Activated naive CD8-positive, alpha-beta T cell treated with anti-CD3 and anti-CD28 coated beads for 36 hours (primary cell): ENCODE results near the gene USP24. TPM values are rescaled to one million over a fixed set of nuclear protein-coding genes. Genes with fewer than 3 reads are reported as not detected.
"Not testable (repeated sequence)": the region's sequence is repeated elsewhere in the genome, so short reads cannot be mapped to it uniquely, and the experiment has no call there.

Experiments used
- DNase-seq: peaks from one replicate; pipeline ENCODE4 v3.0.0; 2021
- H3K27ac Mint-ChIP-seq: one replicate; pipeline ENCODE4 v1.8.0; 2022; ENCODE audit warnings: mild to moderate bottlenecking, moderate library complexity, mixed read lengths
- H3K27me3 Mint-ChIP-seq: one replicate; pipeline ENCODE4 v1.8.0; 2022; ENCODE audit warnings: mild to moderate bottlenecking, mixed read lengths
- H3K36me3 Mint-ChIP-seq: one replicate; pipeline ENCODE4 v1.8.0; 2021; ENCODE audit warnings: mild to moderate bottlenecking, mixed read lengths
- H3K4me1 Mint-ChIP-seq: one replicate; pipeline ENCODE4 v1.8.0; 2021; ENCODE audit warnings: mixed read lengths
- H3K4me3 Mint-ChIP-seq: one replicate; pipeline ENCODE4 v1.8.0; 2022; ENCODE audit warnings: mild to moderate bottlenecking, moderate library complexity, mixed read lengths
- H3K9me3 Mint-ChIP-seq: one replicate; pipeline ENCODE4 v1.8.0; 2022; ENCODE audit warnings: mixed read lengths
- total RNA-seq, 2 experiments: library from RNA; stranded (reverse); gene quantifications; one replicate each; pipeline ENCODE4 v1.2.3, GENCODE V29; 2021

USP24 gene
- total RNA-seq, 2 experiments from 2014 or later = 44.4 to 51.2 TPM

DNA sequence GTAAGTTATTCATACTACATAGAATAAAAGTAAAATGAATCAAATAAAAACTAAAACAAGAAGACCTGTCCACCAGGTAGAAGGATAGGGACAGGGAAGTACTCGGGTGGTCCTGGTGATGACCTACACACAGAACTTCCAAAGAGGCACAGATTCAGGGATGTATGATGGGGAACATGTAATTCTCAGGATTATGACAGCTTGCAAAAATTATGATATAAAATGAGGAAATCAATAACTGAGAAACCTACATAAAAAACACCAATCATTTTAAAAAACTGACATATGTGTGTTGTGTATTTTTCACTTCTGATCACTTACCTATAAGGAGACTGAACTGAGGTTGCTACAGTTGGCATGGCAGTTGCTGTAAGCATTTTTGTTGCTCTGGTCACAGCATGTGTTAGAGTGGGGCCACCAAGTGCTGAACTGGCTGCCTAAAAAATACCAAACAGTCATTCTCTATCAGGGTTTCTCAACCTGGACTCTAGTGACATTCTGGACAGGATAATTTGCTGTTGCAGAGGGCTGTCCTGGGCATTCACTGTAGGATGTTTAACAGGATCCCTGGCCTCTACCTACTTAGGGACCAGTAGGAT, 73.8 kb downstream of the USP24 start:
- H3K36me3 Mint-ChIP-seq = peaks cover 18% of the 10 kb centered on the region
- no peak overlapping the region for H3K4me3 Mint-ChIP-seq
- no peaks in the 10 kb centered on the region for H3K27me3 Mint-ChIP-seq
- H3K4me1 Mint-ChIP-seq = peaks cover 7% of the 10 kb centered on the region
- peak overlapping the region; percentile 57 for H3K27ac Mint-ChIP-seq
- no peak for DNase-seq
- no peaks in the 10 kb centered on the region for H3K9me3 Mint-ChIP-seq

DNA sequence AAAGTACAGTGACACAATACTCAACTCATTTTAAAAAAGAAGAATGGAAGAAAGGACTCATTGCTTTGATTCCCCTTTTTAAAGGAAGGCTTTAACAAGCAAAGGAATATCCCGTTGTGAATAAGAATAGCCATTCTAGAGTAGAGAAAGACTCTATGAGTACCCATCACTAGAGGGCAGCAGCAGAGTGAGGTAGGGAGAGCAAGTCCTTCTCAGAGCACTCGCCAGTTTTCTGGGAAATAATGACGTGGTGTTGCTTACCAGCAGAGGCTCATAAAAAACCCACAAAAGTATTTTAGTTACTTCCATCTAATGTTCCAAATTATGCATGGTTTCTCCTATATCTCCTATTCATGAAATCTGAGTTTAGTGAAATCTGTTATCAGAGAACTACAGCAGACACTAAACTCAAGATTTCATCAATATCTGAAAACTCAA, 74.6 kb downstream of the USP24 start:
- DNase-seq = peak; percentile 64
- Mint-ChIP-seq H3K4me1 (peaks cover 7% of the 10 kb centered on the region), H3K27me3 (no peaks in the 10 kb centered on the region), H3K27ac (peak overlapping the region; percentile 59), H3K9me3 (no peaks in the 10 kb centered on the region), H3K4me3 (peak overlapping the region; percentile 25), H3K36me3 (peaks cover 18% of the 10 kb centered on the region)

DNA sequence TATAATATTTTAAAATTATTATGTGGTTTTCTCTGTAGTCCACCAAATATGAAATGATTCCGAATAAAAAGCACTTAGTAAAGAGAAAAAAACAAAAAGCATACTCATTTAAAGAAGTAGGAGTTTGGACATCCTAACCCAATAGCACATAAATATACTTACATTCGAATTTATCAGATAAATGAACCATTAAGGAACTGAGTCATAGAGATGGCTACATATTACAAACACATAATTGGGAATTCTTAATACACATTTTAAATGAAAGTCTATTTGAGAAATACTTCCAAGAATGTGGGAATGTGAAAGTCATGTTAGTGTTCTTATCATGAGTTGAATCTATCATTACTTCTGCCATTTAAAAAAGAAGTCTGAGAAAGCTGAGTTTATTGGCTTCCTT, 75.0 kb downstream of the USP24 start:
- no peaks in the 10 kb centered on the region for H3K9me3 Mint-ChIP-seq
- H3K4me1 Mint-ChIP-seq = peaks cover 7% of the 10 kb centered on the region
- no peak overlapping the region for H3K4me3 Mint-ChIP-seq
- no peak for DNase-seq
- no peaks in the 10 kb centered on the region for H3K27me3 Mint-ChIP-seq
- no peak overlapping the region for H3K27ac Mint-ChIP-seq
- H3K36me3 Mint-ChIP-seq = peaks cover 15% of the 10 kb centered on the region

DNA sequence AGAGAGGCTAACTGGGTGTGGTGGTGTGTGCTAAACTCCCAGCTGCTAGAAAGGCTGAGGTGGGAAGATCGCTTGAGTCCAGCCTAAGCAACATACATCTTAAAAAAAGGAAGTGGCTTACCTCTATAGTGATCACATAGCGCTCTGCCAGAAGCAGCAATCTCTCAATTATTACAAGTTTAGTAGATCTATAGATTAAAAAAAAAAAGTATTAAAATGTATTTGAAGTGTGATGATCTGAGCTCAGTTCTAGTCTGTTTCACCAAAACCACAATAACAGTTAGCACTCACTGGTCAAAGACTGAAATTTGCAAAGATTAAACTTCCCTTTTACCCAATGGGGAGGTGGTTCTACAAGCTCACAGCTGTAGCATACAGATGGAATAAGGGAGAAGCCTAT, 76.3 kb downstream of the USP24 start:
- Mint-ChIP-seq H3K4me3 (no peak overlapping the region), H3K36me3 (peaks cover 16% of the 10 kb centered on the region), H3K27ac (no peak overlapping the region), H3K4me1 (peaks cover 7% of the 10 kb centered on the region), H3K9me3 (no peaks in the 10 kb centered on the region), H3K27me3 (no peaks in the 10 kb centered on the region)
- DNase-seq = no peak

DNA sequence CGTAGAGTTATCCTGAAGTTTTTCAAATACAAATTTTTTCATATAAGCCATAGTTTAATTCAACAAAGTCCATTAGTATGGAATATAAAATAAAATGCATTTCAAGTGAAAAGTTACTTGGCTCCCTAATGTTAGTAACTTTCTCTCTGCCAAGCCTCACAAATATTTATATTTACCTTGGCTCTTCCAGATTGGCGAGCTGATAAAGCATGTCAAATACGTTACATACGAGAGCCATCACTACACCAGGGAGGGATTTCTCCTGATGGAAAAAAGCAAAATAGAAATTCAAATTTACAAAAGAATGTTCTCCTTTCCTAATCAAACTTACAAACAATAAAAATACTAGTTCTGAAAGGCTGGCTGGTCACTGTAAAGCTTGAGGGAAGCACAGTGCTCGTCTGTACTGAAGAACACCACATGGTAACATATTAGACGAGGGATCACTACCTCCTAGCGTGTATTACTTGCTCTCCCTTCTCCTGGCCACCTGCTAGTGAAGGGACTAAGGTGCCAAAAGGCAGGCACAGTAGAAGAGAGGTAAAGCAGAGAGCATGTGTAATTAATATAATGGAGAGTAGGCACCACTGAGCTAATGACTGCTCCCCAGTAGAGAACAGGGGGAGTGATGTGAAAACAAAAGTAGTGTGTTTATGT, 80.9 kb downstream of the USP24 start:
- peaks cover 27% of the 10 kb centered on the region for H3K36me3 Mint-ChIP-seq
- no peak for DNase-seq
- H3K4me1 Mint-ChIP-seq = peaks cover 7% of the 10 kb centered on the region
- H3K27ac Mint-ChIP-seq = no peak overlapping the region
- no peaks in the 10 kb centered on the region for H3K27me3 Mint-ChIP-seq
- H3K9me3 Mint-ChIP-seq = no peaks in the 10 kb centered on the region
- no peak overlapping the region for H3K4me3 Mint-ChIP-seq

DNA sequence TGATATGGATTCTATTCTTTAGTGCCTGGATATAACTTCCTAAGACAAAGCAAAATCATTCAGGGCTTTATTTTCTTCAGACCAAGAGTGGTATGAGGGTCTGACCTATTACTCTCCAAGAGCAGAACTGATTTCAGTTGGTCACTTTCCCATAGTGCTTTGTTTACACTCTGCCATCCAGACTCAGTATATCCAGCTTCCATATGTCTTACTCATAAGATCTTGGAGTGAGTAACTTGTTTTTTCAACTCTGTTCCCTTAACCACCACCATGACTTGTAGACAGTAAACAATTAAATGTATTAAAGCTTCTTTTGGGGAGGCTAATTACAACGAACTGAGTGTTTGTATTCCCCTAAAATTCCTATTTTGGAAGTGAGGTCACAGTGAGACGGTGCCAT, 83.4 kb downstream of the USP24 start:
- DNase-seq = no peak
- H3K27ac Mint-ChIP-seq = no peak overlapping the region
- no peak overlapping the region for H3K4me3 Mint-ChIP-seq
- H3K36me3 Mint-ChIP-seq = peaks cover 38% of the 10 kb centered on the region
- no peaks in the 10 kb centered on the region for H3K27me3 Mint-ChIP-seq
- H3K4me1 Mint-ChIP-seq = peaks cover 16% of the 10 kb centered on the region
- peaks cover 2% of the 10 kb centered on the region for H3K9me3 Mint-ChIP-seq

DNA sequence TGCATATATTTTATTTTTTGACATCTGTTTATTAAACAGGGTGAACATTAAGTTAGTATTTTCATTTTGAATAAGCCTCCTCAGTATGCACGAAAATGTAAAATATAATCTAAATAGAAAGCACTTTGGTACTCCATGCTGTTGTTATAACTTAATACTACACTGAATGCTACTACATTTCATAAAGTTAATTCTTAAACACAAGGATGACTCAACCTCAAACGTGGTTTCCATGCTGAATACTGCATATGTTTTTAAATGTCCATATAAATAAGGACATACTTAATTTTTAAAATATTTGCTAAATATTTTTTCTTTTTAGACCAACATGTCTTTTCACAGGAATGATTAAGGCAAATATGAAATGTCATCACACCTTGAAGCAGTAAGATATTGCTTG, 83.9 kb downstream of the USP24 start:
- peaks cover 2% of the 10 kb centered on the region for H3K9me3 Mint-ChIP-seq
- no peak overlapping the region for H3K27ac Mint-ChIP-seq
- no peak overlapping the region for H3K4me3 Mint-ChIP-seq
- no peaks in the 10 kb centered on the region for H3K27me3 Mint-ChIP-seq
- peaks cover 19% of the 10 kb centered on the region for H3K4me1 Mint-ChIP-seq
- no peak for DNase-seq
- peaks cover 44% of the 10 kb centered on the region for H3K36me3 Mint-ChIP-seq

DNA sequence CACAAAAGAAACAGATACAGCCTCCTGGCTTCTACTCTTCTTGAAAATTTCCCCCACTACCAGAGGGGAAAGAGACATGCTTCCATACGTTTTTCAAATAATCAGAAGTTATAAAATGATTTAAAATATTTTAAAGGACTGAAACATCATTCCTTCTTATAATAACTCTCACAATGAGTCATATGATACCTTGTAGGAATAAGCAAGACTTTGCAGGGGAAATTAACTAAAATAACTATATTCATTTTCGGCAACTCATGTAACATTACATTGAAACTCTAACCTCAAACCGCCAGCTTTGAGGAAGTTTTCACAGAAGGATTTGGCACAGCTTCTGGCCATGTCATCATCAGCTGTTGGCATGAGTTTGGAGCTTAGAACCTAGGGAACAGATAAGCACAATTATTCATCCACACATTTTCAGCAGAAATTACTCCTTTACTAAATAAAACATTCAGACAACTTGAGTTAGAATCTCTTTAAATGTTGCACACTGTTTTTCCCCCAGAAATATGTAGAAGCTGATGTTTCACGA, 85.9 kb downstream of the USP24 start:
- Mint-ChIP-seq H3K4me3 (no peak overlapping the region), H3K36me3 (peaks cover 53% of the 10 kb centered on the region), H3K4me1 (peaks cover 21% of the 10 kb centered on the region), H3K9me3 (peaks cover 2% of the 10 kb centered on the region), H3K27ac (no peak overlapping the region), H3K27me3 (no peaks in the 10 kb centered on the region)
- DNase-seq = no peak

DNA sequence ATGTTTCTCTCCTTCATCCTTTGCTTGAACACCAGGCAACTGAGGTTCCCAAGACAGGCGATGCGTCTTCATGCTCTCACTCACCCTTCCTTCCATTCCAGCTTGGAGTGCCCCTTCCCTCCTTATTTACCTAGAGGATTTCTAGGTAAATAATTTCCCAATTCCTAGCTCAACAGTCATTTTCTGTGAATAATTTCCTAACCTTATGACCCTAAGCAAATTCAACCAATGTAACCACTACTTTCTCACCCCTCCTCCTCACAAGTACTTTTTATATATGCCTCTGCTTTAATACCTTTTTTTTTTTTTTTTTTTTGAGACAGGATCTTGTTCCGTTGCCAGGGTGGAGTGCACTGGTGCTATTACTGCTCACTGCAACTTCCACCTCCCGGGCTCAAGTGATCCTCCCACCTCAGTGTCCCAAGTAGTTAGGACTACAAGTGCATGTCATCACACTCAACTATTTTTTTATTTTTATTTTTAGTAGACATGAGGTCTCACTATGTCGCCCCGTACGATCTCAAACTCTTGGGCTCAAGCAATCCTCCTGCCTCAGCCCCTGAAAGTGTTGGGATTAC, 86.7 kb downstream of the USP24 start:
- Mint-ChIP-seq H3K27ac (peak overlapping the region; percentile 81), H3K9me3 (peaks cover 2% of the 10 kb centered on the region), H3K4me3 (peak overlapping the region; percentile 5), H3K4me1 (peaks cover 21% of the 10 kb centered on the region), H3K36me3 (peaks cover 50% of the 10 kb centered on the region), H3K27me3 (no peaks in the 10 kb centered on the region)
- no peak for DNase-seq

DNA sequence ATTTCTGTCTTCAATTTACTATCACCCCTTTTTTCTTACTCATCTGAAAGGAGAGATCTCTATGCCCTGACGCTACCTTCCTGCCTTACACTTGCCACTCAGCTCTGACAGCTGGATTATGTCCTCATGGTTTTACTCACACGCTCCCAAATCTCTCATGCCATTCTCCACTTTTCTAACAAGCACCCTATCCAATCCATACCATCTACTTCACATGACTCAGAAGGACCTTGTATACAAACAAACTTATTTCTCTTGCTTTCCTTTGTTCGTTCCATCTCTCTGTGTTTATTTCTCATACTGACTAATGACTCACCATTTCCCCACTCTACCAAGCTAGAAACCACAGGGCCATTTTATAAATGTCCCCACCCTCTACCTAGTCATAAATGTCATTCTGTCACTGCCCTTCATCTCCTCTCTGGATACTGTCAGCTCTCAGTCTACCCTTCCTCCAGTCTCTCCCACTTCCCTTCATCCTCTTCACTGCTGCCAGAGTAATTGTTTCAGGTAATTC, 87.3 kb downstream of the USP24 start:
- Mint-ChIP-seq H3K27ac (peak overlapping the region; percentile 81), H3K27me3 (no peaks in the 10 kb centered on the region), H3K9me3 (peaks cover 2% of the 10 kb centered on the region), H3K4me1 (peaks cover 21% of the 10 kb centered on the region), H3K4me3 (peak overlapping the region; percentile 3), H3K36me3 (peaks cover 53% of the 10 kb centered on the region)
- DNase-seq = peak; percentile 8

DNA sequence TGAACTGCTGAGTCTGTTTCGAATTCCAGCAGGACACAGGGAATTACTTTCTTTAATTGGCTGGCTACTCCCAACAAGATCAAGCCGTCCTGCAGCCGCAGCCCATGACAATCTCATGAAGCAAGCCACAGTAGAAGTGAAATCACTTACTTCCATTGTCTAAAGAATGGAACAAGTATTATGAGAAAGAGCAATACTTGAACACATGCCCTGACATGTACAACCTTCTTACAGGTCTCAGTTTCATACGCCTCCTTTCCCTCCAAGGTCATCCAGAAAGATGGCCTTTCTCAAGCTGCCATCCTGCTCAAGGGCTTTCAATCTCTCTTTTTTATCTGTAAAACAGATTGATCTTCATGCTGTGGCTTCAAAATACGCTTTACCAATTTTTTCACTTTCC, 90.7 kb downstream of the USP24 start:
- no peak for DNase-seq
- no peaks in the 10 kb centered on the region for H3K27me3 Mint-ChIP-seq
- H3K9me3 Mint-ChIP-seq = peaks cover 2% of the 10 kb centered on the region
- peaks cover 58% of the 10 kb centered on the region for H3K36me3 Mint-ChIP-seq
- peak overlapping the region; percentile 44 for H3K27ac Mint-ChIP-seq
- H3K4me1 Mint-ChIP-seq = peaks cover 22% of the 10 kb centered on the region
- no peak overlapping the region for H3K4me3 Mint-ChIP-seq

DNA sequence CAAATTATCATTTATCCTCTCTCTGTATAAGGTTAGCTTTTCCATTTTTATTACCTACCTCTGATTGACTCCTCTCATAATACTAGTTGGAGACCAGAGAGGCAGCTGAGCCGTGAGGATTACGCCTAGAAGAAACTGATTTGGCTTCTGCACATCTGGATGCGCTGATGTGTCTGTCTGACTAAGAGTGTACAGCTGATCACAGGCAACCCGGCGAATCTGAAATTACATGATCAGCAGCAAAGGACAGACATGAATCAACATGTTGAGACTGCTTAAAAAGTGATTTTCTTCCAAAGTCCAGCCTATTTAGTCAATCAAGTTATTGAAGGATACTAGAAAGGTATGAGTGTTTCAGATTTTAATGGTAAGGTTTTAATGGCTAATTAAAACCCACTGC, 94.6 kb downstream of the USP24 start:
- Mint-ChIP-seq H3K4me1 (peaks cover 14% of the 10 kb centered on the region), H3K27me3 (no peaks in the 10 kb centered on the region), H3K36me3 (peaks cover 63% of the 10 kb centered on the region), H3K27ac (no peak overlapping the region), H3K4me3 (no peak overlapping the region), H3K9me3 (no peaks in the 10 kb centered on the region)
- no peak for DNase-seq

DNA sequence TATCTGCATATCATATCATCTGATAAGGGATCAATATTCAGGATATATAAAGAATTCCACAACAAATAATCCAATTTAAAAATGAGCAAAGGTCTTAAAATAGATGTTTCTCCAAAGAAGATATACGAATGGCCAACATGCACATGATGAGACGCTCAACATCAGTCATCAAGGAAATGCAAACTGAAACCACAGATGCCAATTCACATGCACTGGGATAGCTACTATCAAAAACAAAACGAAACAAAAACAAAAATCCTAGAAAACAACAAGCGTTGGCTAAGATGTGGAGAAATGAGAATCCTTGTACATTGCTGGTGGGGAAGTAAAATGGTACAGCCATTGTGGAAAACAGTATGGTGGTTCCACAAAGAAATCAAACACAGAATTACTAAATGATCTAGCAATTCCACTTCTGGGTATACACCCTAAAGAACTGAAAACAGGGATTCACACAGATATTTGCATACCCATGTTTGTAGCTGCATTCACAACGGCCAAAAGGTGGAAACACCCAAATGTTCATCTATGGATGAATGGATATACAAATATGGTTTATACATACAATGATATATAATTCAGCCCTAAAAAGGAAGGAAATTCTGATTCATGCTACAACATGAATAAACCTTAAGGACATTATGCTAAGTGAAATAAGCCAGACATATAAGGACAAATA, 96.4 kb downstream of the USP24 start:
- H3K27me3 Mint-ChIP-seq = no peaks in the 10 kb centered on the region
- peaks cover 12% of the 10 kb centered on the region for H3K4me1 Mint-ChIP-seq
- H3K36me3 Mint-ChIP-seq = peaks cover 70% of the 10 kb centered on the region
- DNase-seq = no peak
- H3K9me3 Mint-ChIP-seq = no peaks in the 10 kb centered on the region
- no peak overlapping the region for H3K4me3 Mint-ChIP-seq
- peak overlapping the region; percentile 4 for H3K27ac Mint-ChIP-seq

DNA sequence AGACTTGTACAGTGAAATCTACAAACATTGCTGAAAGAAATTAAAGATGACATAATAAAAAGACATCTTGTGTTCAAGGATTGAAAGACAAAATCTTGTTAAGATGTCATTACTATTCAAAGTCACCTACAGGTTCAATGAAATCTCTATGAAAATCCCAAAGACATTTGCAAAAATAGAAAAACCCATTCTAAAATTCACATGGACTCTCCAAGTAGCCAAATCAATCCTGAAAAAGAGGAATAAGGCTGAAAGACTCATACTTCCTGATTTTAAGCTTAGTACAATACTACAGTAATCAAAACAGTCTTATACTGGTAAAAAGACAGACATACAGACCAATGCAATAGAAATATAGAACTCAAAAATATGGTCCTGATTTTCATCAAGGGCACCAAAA, 97.2 kb downstream of the USP24 start:
- H3K4me3 Mint-ChIP-seq = no peak overlapping the region
- no peak for DNase-seq
- no peaks in the 10 kb centered on the region for H3K27me3 Mint-ChIP-seq
- H3K9me3 Mint-ChIP-seq = peaks cover 3% of the 10 kb centered on the region
- H3K36me3 Mint-ChIP-seq = peaks cover 74% of the 10 kb centered on the region
- peaks cover 12% of the 10 kb centered on the region for H3K4me1 Mint-ChIP-seq
- H3K27ac Mint-ChIP-seq = no peak overlapping the region

DNA sequence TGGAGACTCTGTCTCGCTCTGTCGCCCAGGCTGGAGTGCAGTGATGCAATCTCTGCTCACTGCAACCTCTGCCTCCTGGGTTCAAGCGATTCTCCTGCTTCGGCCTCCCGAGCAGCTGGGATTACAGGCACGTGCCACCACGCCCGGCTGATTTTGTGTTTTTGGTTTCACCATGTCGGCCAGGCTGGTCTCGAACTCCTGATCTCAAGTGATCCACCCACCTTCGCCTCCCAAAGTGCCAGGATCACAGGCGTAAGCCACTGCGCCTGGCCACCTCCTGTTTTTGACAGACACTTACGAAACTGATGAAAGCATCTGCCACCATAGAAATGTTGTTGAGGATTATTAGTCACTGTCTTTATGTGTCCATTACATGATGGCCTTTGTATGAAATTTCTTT, 106.2 kb downstream of the USP24 start:
- H3K4me1 Mint-ChIP-seq, DNase-seq, H3K27ac Mint-ChIP-seq, H3K27me3 Mint-ChIP-seq, H3K4me3 Mint-ChIP-seq, H3K9me3 Mint-ChIP-seq: not testable (repeated sequence)
- peaks cover 43% of the 10 kb centered on the region for H3K36me3 Mint-ChIP-seq
